ENCODE results near the gene KRTAP3-2.

DNA sequence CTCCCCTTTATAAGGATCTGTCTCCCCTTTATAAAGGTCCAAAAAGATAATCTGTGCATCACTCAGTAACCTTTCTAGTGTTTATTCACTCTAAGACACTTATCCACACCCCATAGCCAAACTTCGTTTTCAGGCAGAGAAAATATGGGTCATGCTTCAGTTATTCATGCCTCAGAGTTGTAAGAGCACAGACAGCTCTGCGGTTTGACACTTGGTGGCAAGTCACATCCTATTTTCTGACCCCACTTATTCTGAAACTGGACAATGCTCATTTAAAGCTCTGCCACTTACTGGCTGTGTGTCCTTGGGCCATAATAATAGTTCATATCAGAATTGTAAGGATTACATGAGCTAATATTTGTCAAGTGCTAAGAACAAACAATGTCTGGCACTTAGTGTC lies 49.4 kb upstream of the KRTAP3-2 start:
- TF ChIP-seq, protein P1, sequence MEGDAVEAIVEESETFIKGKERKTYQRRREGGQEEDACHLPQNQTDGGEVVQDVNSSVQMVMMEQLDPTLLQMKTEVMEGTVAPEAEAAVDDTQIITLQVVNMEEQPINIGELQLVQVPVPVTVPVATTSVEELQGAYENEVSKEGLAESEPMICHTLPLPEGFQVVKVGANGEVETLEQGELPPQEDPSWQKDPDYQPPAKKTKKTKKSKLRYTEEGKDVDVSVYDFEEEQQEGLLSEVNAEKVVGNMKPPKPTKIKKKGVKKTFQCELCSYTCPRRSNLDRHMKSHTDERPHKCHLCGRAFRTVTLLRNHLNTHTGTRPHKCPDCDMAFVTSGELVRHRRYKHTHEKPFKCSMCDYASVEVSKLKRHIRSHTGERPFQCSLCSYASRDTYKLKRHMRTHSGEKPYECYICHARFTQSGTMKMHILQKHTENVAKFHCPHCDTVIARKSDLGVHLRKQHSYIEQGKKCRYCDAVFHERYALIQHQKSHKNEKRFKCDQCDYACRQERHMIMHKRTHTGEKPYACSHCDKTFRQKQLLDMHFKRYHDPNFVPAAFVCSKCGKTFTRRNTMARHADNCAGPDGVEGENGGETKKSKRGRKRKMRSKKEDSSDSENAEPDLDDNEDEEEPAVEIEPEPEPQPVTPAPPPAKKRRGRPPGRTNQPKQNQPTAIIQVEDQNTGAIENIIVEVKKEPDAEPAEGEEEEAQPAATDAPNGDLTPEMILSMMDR (IDR thresholded peaks at IDR 0.05 in 2 of 3, conservative IDR thresholded peaks at IDR 0.05 in 1 of 3; ENCODE audit: borderline replicate concordance in 1 of 3, insufficient read depth in 1 of 3, low read depth in 2 of 3, low read length in 2 of 3): no peak
- no peak for TF ChIP-seq SIN3A (IDR thresholded peaks at IDR 0.05; ENCODE audit: low read depth)
- TF ChIP-seq POLR2A (IDR thresholded peaks at IDR 0.05; ENCODE audit: borderline replicate concordance, extremely low read depth, insufficient read depth, insufficient read length): no peak
- TF ChIP-seq SP1 (IDR thresholded peaks at IDR 0.05; ENCODE audit: low read depth): no peak

All from HCT116 (cell line).